ENCODE measurements around the gene TTC16. TPM values are rescaled to one million over a fixed set of nuclear protein-coding genes. Genes with fewer than 3 reads are reported as not detected.

TTC16 gene
- total and polyA plus RNA-seq, 2 donors: not detected

- H3K36me3 ChIP-seq (ENCODE audit: insufficient read depth): no peaks in the 10 kb centered on the region
- H3K4me1 ChIP-seq (ENCODE audit: insufficient read depth): no peaks in the 10 kb centered on the region
- DNase-seq (ENCODE audit: extremely low spot score): no peak
- no peak overlapping the region for H3K27ac ChIP-seq (ENCODE audit: low read depth)
- 56% methylated on average over 16 of the region's 16 CpGs for WGBS
- no peak overlapping the region for H3K4me3 ChIP-seq (ENCODE audit: low read depth, low read length)
Observed at GRCh38 chr9:127731938-127732337, 16.1 kb downstream of the TTC16 start.

GRCh38 chr9:127732444-127732843, 16.6 kb downstream of the TTC16 start:
- H3K27ac ChIP-seq (ENCODE audit: low read depth): no peak overlapping the region
- H3K4me3 ChIP-seq (ENCODE audit: low read depth, low read length): no peak overlapping the region
- H3K4me1 ChIP-seq (ENCODE audit: insufficient read depth): no peaks in the 10 kb centered on the region
- DNase-seq (ENCODE audit: extremely low spot score): no peak
- 90% methylated on average over 21 of the region's 21 CpGs for WGBS
- H3K36me3 ChIP-seq (ENCODE audit: insufficient read depth): no peaks in the 10 kb centered on the region

GRCh38 chr9:127733614-127734013, 17.7 kb downstream of the TTC16 start:
- H3K27ac ChIP-seq (ENCODE audit: low read depth): no peak overlapping the region
- 76% methylated on average over 2 of the region's 2 CpGs for WGBS
- no peaks in the 10 kb centered on the region for H3K36me3 ChIP-seq (ENCODE audit: insufficient read depth)

GRCh38 chr9:127734247-127734746, 18.4 kb downstream of the TTC16 start:
- peak overlapping the region; percentile 55 for H3K4me3 ChIP-seq (ENCODE audit: low read depth, low read length)
- WGBS: 38% methylated on average over 22 of the region's 22 CpGs

More at GRCh38 chr9:127733614-127734013, 17.7 kb downstream of the TTC16 start:
- H3K4me1 ChIP-seq (ENCODE audit: insufficient read depth): no peaks in the 10 kb centered on the region
- no peak for DNase-seq (ENCODE audit: extremely low spot score)
- no peak overlapping the region for H3K4me3 ChIP-seq (ENCODE audit: low read depth, low read length)

GRCh38 chr9:127734747-127735529, 19.1 kb downstream of the TTC16 start, which contains the start of gene TOR2A:
Gene TOR2A, minus strand, starts transcription at chr9:127735294. Its CDS starts 24 bp downstream, at chr9:127735270.
- peak within 1 kb of the TSS; percentile 91 for H3K27ac ChIP-seq (ENCODE audit: low read depth)
- peak; percentile 94 for DNase-seq (ENCODE audit: extremely low spot score)
- peak within 1 kb of the TSS; percentile 55 for H3K4me3 ChIP-seq (ENCODE audit: low read depth, low read length)
- no peaks in the 10 kb centered on the region for H3K4me1 ChIP-seq (ENCODE audit: insufficient read depth)
- WGBS: under 1% methylated on average over 76 of the region's 76 CpGs
- H3K36me3 ChIP-seq (ENCODE audit: insufficient read depth): no peaks in the 10 kb centered on the region

More at GRCh38 chr9:127734247-127734746, 18.4 kb downstream of the TTC16 start:
- Histone ChIP-seq H3K4me1 (ENCODE audit: insufficient read depth) (no peaks in the 10 kb centered on the region), H3K36me3 (ENCODE audit: insufficient read depth) (no peaks in the 10 kb centered on the region), H3K27ac (ENCODE audit: low read depth) (no peak overlapping the region)
- no peak for DNase-seq (ENCODE audit: extremely low spot score)

- Histone ChIP-seq H3K4me1 (ENCODE audit: insufficient read depth) (no peaks in the 10 kb centered on the region), H3K36me3 (ENCODE audit: insufficient read depth) (peaks cover 2% of the 10 kb centered on the region), H3K4me3 (ENCODE audit: low read depth, low read length) (no peak overlapping the region), H3K27ac (ENCODE audit: low read depth) (no peak overlapping the region)
- WGBS: 26% methylated on average over 15 of the region's 15 CpGs
- no peak for DNase-seq (ENCODE audit: extremely low spot score)
Observed at GRCh38 chr9:127735530-127736185, 19.8 kb downstream of the TTC16 start.

DNA sequence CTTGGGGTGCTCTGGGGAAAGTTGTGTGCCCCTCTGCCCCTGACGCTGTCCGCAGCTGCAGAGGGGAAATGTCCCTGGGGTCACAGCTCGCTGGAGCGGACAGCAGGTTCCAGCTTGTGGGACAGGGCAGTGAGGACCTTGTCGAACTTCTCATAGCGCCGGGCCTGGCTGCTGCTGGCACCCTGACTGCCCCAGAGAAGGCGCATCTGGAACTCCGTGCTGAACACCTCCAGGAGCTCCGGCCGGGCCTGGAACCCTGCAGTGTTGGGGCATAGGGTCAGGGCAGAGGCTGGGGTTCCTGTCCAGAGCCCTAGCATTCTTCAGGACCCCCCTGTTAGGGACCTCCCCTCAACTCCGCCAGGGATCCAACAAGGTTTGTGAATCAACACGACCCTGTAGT, 22.8 kb downstream of the TTC16 start:
- Histone ChIP-seq H3K27ac (ENCODE audit: low read depth) (no peak overlapping the region), H3K4me1 (ENCODE audit: insufficient read depth) (peaks cover 2% of the 10 kb centered on the region), H3K4me3 (ENCODE audit: low read depth, low read length) (no peak overlapping the region), H3K36me3 (ENCODE audit: insufficient read depth) (peaks cover 2% of the 10 kb centered on the region)
- WGBS: 85% methylated on average over 13 of the region's 13 CpGs
- no peak for DNase-seq (ENCODE audit: extremely low spot score)

DNA sequence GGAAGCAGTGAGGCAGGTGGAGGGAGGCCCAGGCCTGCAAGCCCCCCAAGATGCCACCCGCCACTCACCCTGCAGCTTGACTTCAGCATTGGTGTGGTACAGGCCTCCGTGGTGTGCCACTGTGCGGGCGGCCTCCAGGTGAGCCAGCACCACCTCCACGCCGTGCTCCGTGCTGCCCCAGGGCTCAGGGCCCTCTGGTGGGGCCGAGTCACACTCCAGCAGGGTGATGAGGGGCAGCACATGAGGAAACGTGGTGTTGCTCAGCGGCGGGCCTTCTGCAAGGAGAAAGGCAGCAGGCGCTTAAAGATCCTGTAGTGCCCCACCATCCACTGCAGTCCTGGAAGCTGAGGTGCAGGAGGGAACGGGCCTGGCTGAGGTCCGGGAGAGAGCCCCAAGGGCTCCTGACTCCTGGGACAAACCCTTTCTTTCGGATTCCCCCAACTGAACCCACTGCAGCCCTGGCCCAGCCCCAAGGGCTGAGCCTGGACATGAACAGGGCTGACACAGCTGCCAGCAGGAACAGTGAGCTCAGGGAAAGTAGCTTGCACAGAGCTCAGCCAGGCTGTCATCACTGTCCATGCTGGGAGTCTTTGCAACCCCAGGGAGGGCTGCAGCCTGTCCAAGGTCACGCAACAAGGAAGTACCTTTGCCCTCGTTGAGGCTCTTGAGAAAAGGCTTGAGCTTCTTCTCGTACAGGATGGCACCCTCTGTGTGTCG, 23.9 kb downstream of the TTC16 start:
- H3K36me3 ChIP-seq (ENCODE audit: insufficient read depth): peaks cover 2% of the 10 kb centered on the region
- H3K4me3 ChIP-seq (ENCODE audit: low read depth, low read length): no peak overlapping the region
- WGBS: 82% methylated on average over 19 of the region's 19 CpGs
- H3K27ac ChIP-seq (ENCODE audit: low read depth): no peak overlapping the region
- H3K4me1 ChIP-seq (ENCODE audit: insufficient read depth): peaks cover 2% of the 10 kb centered on the region
- no peak for DNase-seq (ENCODE audit: extremely low spot score)

- 26% methylated on average over 38 of the region's 38 CpGs for WGBS
Observed at GRCh38 chr9:127741831-127742434, 26.1 kb downstream of the TTC16 start.

DNA sequence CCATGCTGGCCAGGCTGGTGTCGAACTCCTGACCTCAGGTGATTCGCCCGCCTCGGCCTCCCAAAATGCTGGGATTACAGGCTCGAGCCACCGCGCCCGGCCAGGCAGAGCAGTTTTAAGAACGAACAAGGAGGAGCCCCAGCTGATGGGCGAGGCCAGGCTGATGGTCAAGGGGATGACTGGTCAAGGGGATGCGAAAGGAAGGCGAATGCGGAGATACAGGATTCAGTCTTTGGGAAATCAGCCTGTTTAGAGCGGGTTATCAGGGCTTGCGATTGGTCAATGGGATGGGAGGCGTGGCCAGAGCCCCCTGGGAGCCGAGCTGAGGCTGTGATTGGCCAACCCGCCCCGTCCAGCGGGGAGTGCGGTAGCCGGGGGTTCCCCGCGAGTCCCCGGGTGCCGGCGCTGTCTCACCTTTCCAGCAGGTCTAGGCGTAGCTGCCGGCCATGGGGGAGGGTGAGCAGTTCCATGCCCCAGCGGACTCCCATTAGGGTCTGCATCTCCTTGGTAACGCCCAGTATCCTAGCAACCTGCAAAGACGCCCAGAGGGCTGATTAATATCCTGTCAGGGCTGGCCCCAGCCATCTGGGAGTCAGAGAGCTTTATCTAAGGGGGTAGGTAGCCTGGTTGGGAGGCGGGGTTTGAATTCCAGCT, 26.7 kb downstream of the TTC16 start:
- no peak for DNase-seq (ENCODE audit: extremely low spot score)
- WGBS: 24% methylated on average over 33 of the region's 33 CpGs
- peaks cover 2% of the 10 kb centered on the region for H3K36me3 ChIP-seq (ENCODE audit: insufficient read depth)
- H3K4me1 ChIP-seq (ENCODE audit: insufficient read depth): peaks cover 2% of the 10 kb centered on the region
- no peak overlapping the region for H3K27ac ChIP-seq (ENCODE audit: low read depth)
- no peak overlapping the region for H3K4me3 ChIP-seq (ENCODE audit: low read depth, low read length)

More at GRCh38 chr9:127741831-127742434, 26.1 kb downstream of the TTC16 start:
- peaks cover 2% of the 10 kb centered on the region for H3K36me3 ChIP-seq (ENCODE audit: insufficient read depth)
- H3K4me1 ChIP-seq (ENCODE audit: insufficient read depth): peaks cover 2% of the 10 kb centered on the region
- no peak overlapping the region for H3K27ac ChIP-seq (ENCODE audit: low read depth)
- DNase-seq (ENCODE audit: extremely low spot score): no peak
- no peak overlapping the region for H3K4me3 ChIP-seq (ENCODE audit: low read depth, low read length)

DNA sequence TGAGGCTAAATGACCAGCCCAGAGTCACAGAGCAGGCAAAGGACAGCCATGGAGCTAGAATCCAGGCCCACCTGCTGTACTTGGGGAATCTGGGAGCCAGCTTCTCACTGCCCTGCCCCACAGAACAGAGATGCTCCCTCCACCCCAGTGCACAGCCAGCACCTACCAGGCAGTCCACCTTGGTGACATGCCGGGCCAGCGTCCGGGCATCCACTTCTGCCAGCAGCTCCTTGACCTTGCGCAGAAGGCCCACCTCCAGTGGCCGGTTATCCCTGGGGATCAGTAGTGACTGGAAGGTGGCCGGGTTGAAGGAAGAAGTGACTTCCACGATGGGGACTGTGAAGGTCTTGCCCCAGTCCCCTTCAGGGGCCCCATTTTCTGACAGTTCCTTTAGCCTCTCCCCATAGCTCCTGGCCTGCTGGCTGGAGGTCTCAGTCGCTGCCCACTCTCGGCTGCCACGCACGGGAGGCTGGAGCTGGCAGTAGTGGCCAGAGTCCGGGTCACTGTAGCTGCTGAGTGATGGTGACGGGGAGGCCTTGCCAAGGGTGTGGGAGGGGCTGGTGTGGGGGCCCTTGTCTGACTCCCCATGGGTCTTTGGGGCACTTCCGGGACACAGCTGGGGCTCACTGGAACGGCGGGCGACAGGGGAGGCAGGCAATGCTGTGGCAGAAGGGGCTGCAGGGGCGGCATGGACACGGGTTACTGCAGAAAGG, 28.7 kb downstream of the TTC16 start:
- peaks cover 2% of the 10 kb centered on the region for H3K36me3 ChIP-seq (ENCODE audit: insufficient read depth)
- no peak for DNase-seq (ENCODE audit: extremely low spot score)
- 92% methylated on average over 19 of the region's 19 CpGs for WGBS

DNA sequence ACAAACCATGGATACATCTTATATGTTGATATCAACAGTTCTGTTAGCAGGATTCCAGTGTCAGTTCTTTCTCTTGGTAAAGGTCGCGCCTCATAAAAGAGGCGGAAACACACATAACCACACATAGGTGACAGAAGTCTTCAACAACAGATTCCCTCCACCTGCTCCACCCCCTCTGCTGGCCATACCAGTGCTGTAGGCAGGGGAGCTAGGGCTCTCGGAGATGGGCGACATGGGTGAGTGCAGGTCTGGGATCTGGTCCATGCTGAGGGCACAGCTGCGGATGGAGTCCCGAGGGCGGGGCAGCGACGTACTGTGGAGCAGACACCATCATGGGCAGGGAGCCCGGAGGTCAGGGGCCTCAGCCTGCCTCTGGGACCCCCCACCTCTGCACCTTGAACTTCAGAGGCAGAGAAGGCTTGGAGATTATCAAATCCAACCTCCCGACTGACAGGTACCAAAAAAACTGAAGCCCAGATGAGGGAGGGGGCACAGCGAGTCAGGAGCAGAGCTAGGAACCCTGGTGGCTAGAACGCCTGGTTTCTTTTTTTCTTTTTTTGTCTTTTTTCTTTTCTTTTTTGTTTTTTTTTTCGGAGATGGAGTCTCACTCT, 31.2 kb downstream of the TTC16 start:
- WGBS: 62% methylated on average over 15 of the region's 15 CpGs
- Histone ChIP-seq H3K36me3 (ENCODE audit: insufficient read depth) (no peaks in the 10 kb centered on the region), H3K27ac (ENCODE audit: low read depth) (no peak overlapping the region), H3K4me3 (ENCODE audit: low read depth, low read length) (no peak overlapping the region), H3K4me1 (ENCODE audit: insufficient read depth) (no peaks in the 10 kb centered on the region)
- DNase-seq (ENCODE audit: extremely low spot score): no peak

More for the DNA sequence above, 28.7 kb downstream of the TTC16 start:
- no peak overlapping the region for H3K27ac ChIP-seq (ENCODE audit: low read depth)
- H3K4me1 ChIP-seq (ENCODE audit: insufficient read depth): peaks cover 2% of the 10 kb centered on the region
- H3K4me3 ChIP-seq (ENCODE audit: low read depth, low read length): no peak overlapping the region
